Gastrocnemius medialis (tissue), 4 donors: ENCODE results near the gene PANK4.

Experiments
- POLR2A ChIP-seq, 2 donors: fragments of 450-650 bp; IDR thresholded peaks; one replicate each; pipeline ENCODE4 v1.6.1; 2017; ENCODE audit warnings: antibody characterized with exemption in 2 of 2, mild to moderate bottlenecking in 2 of 2, moderate library complexity in 2 of 2
- TF ChIP-seq, protein P1 (sequence below), 5 experiments: fragments of 450-650 bp in 3 of 5; fragments of 200-600 bp in 2 of 5; sonication (generic) in 2 of 5; IDR thresholded peaks in 4 of 5; conservative IDR thresholded peaks in 1 of 5; 1 replicate in 4 of 5; 2 replicates in 1 of 5; pipeline ENCODE4 v1.5.1; 2016 to 2019; ENCODE audit warnings: antibody characterized with exemption in 5 of 5, mild to moderate bottlenecking in 3 of 5, moderate library complexity in 3 of 5

DNA sequence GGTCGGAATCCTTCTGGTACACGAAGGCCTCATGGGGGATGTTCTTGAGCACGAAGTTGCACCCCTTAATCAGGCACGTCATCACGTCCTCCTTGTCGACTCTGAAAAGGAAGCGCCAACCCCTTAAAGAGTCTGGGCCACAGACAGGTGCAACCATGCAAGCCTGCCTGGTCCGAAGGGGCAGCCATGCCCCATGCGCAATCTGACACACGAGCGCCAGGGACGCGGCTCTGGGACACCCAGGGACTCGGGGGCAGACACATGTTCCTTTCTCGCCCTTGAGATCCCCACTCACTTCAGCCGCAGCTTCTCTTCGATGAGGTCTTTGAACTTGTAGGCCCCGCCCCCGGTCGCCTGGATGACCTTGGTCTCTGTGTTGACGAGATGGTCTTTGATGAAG, 5.6 kb downstream of the PANK4 start:
- TF ChIP-seq, protein P1, sequence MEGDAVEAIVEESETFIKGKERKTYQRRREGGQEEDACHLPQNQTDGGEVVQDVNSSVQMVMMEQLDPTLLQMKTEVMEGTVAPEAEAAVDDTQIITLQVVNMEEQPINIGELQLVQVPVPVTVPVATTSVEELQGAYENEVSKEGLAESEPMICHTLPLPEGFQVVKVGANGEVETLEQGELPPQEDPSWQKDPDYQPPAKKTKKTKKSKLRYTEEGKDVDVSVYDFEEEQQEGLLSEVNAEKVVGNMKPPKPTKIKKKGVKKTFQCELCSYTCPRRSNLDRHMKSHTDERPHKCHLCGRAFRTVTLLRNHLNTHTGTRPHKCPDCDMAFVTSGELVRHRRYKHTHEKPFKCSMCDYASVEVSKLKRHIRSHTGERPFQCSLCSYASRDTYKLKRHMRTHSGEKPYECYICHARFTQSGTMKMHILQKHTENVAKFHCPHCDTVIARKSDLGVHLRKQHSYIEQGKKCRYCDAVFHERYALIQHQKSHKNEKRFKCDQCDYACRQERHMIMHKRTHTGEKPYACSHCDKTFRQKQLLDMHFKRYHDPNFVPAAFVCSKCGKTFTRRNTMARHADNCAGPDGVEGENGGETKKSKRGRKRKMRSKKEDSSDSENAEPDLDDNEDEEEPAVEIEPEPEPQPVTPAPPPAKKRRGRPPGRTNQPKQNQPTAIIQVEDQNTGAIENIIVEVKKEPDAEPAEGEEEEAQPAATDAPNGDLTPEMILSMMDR (IDR thresholded peaks at IDR 0.05 in 4 of 5, conservative IDR thresholded peaks at IDR 0.05 in 1 of 5): no peak
- no peak for TF ChIP-seq POLR2A (IDR thresholded peaks at IDR 0.05)
